ENCODE data around the gene TEKTIP1. TPM values are rescaled to one million over a fixed set of nuclear protein-coding genes. Genes with fewer than 3 reads are reported as not detected.

The TEKTIP1 gene
- total RNA-seq, 1 experiment from 2014 or later = 1.3 TPM

- no peaks in the 10 kb centered on the region; the same call in 1 of the 2 replicates for H3K27me3 Mint-ChIP-seq (ENCODE audit: low read depth)
- H3K4me2 ChIP-seq (ENCODE audit: insufficient read depth, insufficient read length, low read length) = no peak overlapping the region
- no peaks in the 10 kb centered on the region for H4K20me1 ChIP-seq (ENCODE audit: control insufficient read depth, insufficient read depth, insufficient read length)
- no peak overlapping the region for H2AFZ ChIP-seq (ENCODE audit: low read length)
- H3K4me1 Mint-ChIP-seq = peaks cover 14 to 35% of the 10 kb centered on the region in 2 experiments
- H3K9ac ChIP-seq (ENCODE audit: extremely low read depth, insufficient read length, low read length) = no peak overlapping the region
- H3K9me3 ChIP-seq (ENCODE audit: control insufficient read depth, low read depth, low read length) = no peaks in the 10 kb centered on the region
- peaks cover 10 to 34% (median 19%) of the 10 kb centered on the region in 3 experiments; a peak in 6 of 7 replicates for H3K36me3 Mint-ChIP-seq (ENCODE audit: insufficient read depth in 1 of 3, low read depth in 3 of 3)
- H4K8ac ChIP-seq (replicated peaks; ENCODE audit: insufficient read length, low read depth, low read length) = no peak overlapping the region
- H3K4me1 ChIP-seq (ENCODE audit: insufficient read depth, low read length) = no peaks in the 10 kb centered on the region
- H3K79me1 ChIP-seq (ENCODE audit: insufficient read depth, low read depth, low read length, poor library complexity, severe bottlenecking) = no peaks in the 10 kb centered on the region
- H3K18ac ChIP-seq (ENCODE audit: insufficient read length, low read depth, low read length) = no peak overlapping the region
- H3K27ac ChIP-seq (ENCODE audit: insufficient read length, low read depth, low read length) = no peak overlapping the region
- H3K9me3 Mint-ChIP-seq = no peaks in the 10 kb centered on the region
- H2AK5ac ChIP-seq (ENCODE audit: insufficient read length, low read length) = no peak overlapping the region
- no peak overlapping the region for H2BK15ac ChIP-seq (ENCODE audit: low read depth, low read length)
- no peak overlapping the region for H3K56ac ChIP-seq (ENCODE audit: insufficient read length, low read depth, low read length)
- no peak for DNase-seq
- H3T11ph ChIP-seq (ENCODE audit: low read length) = no peak overlapping the region
- H2BK20ac ChIP-seq (ENCODE audit: low read depth, low read length, poor library complexity, severe bottlenecking) = no peak overlapping the region
- H3K14ac ChIP-seq (ENCODE audit: insufficient read depth, low read length) = no peak overlapping the region
- H4K91ac ChIP-seq (ENCODE audit: insufficient read length, low read depth, low read length) = no peak overlapping the region
- no peak overlapping the region for H4K5ac ChIP-seq (ENCODE audit: insufficient read length, low read depth, low read length)
- H3K4me3 Mint-ChIP-seq = no peak overlapping the region
- no peak overlapping the region for H2BK120ac ChIP-seq (ENCODE audit: low read depth, low read length, poor library complexity, severe bottlenecking)
- no peak overlapping the region for H3K23ac ChIP-seq (ENCODE audit: insufficient read length, low read depth, low read length)
- no peaks in the 10 kb centered on the region for H3K27me3 ChIP-seq (ENCODE audit: insufficient read depth, low read length)
- 0 out of 7 replicates have a peak overlapping the region, but pooled peaks of 1 of the 3 experiments have one; percentile 61 for H3K27ac Mint-ChIP-seq
- H3K23me2 ChIP-seq (ENCODE audit: insufficient read length, low read depth, low read length, poor library complexity, severe bottlenecking) = peaks cover 2% of the 10 kb centered on the region
- peaks cover 3% of the 10 kb centered on the region; the same call in 1 of the 2 replicates for H3K79me2 ChIP-seq (ENCODE audit: insufficient read depth, low read length)
- no peak overlapping the region for H2BK12ac ChIP-seq (ENCODE audit: insufficient read length, low read depth, low read length)
- no CpG with 5 or more reads among the region's 17 CpGs for WGBS (ENCODE audit: extremely low coverage, insufficient read length, low lambda C conversion rate)
- H2BK5ac ChIP-seq (ENCODE audit: insufficient read length, low read length) = no peak overlapping the region
- TF ChIP-seq CTCF (conservative IDR thresholded peaks at IDR 0.05) = no peak
- H3K4ac ChIP-seq (ENCODE audit: low read depth, low read length) = no peak overlapping the region
Observed at GRCh38 chr19:3512562-3513228, 26.3 kb upstream of the TEKTIP1 start.
